GM19468 (cell line): ENCODE data around the gene PDSS2.

Experiments
- ATAC-seq: cut with Tn5 transposase; IDR thresholded peaks from one replicate; pipeline ENCODE4 v1.9.1; 2021; ENCODE audit warnings: mild to moderate bottlenecking, moderate library complexity, moderate number of reproducible peaks; ENCODE audit not compliant: unreplicated experiment; ENCODE audit errors: extremely low read depth

PDSS2 gene

DNA sequence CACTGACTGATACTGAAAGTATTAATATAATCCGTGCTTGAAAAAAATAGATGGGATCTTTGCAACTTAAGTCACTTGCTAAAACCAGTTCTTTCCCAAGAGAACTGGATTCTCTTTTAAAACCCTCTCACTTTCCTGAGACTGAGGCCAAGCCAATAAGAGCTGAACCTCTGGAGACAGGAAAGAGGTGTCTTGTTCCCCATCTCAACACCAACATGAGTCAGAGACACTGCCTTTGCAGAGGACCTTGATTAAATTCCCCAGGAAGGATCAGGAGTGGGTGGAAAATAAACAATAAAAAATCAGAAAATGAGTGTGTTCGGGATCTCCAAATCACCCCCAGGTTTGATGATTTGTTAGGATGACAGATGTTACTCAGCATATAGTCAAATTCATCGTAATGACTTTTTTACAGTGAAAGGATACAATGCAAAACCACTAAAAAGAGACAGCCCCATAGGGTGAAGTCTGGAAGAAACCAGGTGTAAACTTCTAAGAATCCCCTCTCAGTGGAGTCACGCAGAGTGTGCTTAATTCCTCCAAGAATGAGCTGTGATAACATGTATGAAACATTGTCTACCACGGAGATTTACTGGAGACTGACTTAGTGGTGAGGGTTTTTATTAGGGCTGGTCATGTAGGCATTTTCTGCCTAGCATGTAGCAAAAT is 221.2 kb downstream of the PDSS2 start:
- ATAC-seq = no peak

DNA sequence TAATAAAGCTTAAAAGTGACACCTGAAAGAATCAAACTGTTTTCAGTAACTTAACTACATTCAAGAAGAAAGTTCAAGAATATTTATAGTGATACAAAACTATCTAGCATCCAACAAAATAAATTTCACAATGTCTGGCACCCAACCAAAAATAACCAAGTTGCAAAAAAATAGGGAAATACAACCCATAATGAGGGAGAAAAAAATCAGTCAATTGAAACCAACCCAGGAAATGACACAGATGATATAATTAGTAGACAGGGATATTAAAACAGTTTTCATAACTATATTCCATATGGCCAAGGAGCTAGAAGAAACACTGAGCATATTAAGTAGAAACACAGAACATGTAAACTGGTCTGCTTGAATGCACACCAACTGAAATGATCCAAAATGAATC is 223.9 kb downstream of the PDSS2 start:
- no peak for ATAC-seq

- ATAC-seq = no peak
Observed at GRCh38 chr6:107235007-107235406, 224.4 kb downstream of the PDSS2 start.

DNA sequence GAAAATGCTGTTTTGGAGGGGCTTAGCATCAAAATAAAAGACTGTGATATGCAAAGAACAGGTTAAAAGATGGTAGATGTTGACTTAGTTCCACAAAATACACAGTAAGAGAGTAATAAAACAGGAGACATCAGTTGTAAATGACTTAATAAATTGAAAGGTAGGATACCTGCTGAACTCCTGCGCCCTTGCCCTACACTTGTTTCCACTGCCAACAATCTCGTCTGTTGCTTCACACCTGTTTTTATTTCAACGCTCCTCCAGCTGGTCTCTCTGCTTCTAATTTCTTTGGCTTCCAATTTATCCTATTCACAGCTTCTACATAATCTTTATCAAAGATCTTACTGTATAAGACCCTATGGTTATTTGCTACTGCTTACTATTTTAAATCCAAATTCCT is 228.1 kb downstream of the PDSS2 start:
- ATAC-seq = no peak

GRCh38 chr6:107230448-107230847 is 228.9 kb downstream of the PDSS2 start:
- ATAC-seq = no peak

DNA sequence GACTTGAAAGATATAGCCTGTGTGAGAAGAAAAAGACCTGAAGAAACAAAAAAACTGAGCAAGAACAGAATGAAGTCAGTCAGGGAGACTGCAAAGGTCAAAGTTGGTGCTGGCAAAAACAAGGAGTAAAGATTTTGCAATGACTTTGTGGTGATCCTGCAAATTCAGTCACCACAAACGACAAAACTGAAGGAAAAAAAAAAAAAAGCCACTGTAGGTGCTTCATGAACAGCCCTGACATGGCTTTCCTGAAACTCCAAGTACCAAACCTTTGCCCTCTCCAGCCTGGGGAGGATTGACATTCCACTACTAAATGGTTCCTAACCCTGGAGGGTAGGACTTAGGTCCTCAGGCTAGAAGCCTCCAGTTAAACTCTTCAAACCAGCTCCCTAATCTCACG is 229.3 kb downstream of the PDSS2 start:
- no peak for ATAC-seq

DNA sequence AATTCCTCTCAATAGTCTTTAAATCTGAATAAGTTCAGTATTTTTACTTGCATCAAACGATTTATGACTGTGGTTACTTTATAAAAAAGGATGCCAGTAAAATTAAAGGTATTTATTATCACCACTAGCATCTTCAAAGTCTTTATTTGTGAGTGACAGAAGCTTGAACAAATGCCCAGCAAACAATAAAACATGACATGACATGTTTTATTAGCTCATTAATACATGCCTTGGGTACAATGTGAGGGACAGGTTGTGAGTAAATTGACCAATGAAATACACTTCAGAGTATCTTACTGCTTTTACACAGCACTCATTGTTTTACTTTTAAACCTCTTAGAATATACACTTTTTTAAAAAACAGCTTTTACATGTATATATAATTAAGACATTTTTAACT is 230.6 kb downstream of the PDSS2 start:
- ATAC-seq = no peak

- ATAC-seq = no peak
Observed at GRCh38 chr6:107221519-107221918, 237.8 kb downstream of the PDSS2 start.

- ATAC-seq = no peak
Observed at GRCh38 chr6:107219851-107220250, 239.5 kb downstream of the PDSS2 start.

DNA sequence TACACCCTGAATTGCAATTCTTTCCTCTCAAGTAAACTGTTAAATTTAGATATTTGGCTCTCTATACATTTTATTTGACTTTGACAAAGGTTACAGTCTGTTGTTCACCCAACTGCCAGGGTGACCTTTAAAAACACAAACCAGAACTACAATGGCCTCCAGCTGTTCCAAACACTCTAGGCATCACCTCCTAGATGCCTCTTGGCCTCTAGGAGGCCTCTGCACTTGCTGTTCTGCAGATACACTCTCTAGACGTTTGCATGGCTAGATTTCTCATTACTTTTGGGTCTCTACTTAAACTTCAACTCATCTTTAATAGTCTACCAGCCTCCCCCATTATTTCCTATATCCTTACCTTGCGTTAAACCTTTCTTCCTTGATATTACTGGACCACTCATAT is 241.2 kb downstream of the PDSS2 start:
- no peak for ATAC-seq

- ATAC-seq = no peak
Observed at GRCh38 chr6:107217248-107217647, 242.1 kb downstream of the PDSS2 start.

DNA sequence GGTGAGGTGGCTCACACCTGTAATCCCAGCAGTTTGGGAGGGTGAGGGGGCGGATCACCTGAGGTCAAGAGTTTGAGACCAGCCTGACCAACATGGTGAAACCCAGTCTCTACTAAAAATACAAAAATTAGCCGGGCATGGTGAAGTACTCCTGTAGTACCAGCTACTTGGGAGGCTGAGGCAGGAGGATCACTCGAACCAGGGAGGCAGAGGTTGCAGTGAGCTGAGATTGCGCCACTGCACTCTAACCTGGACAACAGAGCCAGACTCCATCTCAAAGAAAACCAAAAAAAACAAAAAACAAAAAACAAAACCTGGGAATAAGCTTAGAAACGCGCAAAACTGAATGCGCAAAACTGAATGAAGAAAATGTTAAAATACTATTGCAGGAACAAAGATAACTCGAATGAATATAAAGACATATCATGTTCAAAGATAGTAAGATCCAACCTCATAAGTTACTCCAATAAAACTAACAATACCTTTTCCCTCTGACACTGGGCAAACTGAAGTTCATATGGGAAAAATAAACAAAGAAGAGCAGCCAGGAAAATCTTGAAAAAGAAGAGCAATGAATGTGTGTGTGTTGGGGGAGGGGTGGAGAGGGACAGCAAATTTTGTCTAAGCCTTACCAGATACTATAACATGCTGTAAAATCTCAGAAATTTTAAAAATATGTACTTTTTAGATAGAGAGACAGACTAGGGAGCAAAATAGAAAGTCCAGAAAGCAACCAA is 243.0 kb downstream of the PDSS2 start:
- ATAC-seq = no peak

- no peak for ATAC-seq
Observed at GRCh38 chr6:107215334-107215733, 244.0 kb downstream of the PDSS2 start.

DNA sequence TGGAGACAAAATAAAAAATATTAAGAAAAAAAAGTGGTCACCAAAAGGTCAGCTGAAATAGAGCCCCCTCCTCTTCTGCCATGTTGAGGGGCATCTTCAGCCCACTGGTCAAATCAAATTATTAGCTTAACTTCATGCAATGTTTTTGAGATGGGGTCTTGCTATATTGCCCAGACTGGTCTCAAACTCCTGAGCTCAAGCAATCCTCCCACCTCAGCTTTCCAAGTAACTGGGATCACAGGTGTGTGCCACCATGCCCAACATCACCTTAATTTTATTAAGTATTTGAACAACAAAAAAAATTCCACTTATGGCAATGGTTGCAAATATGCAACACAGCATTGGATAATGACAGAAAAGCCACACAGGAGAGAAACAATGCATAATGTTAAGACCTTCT is 244.7 kb downstream of the PDSS2 start:
- ATAC-seq = no peak

DNA sequence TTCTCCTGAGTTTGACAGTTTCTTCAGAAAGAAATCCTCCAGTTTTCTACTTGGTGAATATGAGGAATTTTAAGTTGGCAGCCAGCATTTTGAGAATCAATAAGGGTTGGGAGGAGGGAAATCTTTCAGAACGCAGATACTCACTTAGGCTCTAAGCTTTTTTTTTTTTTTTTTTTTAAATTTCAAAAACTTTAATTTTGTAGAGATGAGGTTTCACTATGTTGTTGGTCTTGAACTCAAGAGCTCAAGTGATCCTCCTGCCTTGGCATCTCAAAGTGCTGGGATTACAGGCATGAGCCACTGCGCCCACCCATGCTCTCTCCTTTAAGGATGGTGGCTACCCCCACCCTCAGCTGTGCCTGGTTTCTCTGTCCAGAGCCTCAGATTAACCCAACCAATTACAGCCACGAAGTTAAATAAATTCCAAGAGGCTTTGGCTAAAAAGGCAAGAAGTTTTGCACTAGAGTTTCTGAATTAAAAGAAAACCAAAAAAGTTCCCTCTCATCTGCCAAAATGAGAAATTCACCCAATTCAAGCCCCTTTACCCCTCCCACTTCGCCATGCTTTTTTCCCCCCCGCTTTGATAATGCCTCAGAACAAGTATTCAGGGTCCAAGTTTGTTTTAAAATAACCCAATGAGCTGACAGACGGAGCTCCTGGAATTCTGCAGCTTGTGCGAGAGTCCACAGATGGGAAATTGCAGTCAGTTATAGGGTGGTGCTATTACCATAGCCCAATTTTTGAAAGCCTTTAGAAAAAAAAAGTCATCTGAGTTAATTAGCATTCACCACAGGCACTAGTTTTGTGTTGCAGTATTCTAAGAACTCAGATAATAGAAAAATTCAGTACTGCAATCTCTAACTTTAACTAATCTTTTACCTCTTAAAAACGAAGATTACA is 249.7 kb downstream of the PDSS2 start:
- no peak for ATAC-seq

DNA sequence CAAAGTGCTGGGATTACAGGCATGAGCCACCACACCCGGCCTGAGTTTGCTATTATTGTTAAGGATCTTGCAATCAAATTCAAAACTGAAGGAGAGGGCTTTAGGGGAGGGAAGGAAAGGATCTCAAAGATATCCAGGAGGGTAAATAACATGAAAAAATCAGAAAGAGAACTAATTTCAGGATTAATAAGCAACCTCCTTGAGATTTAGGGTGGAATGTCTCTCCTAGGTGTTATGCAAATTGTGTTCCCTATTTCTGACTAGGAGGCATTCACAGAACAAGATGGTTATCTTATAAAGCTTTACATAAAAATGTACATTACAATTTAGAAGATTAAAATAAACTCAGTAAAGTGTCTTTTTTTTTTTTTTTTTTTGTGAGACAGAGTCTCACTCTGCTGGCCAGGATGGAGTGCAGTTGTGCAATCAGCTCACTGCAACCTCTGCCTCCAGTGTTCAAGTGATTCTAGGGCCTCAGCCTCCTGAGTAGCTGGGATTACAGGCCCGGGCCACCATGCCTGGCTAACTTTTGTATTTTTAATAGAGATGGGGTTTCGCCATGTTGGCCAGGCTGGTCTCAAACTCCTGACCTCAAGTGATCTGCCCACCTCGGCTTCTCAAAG is 252.0 kb downstream of the PDSS2 start:
- no peak for ATAC-seq

GRCh38 chr6:107205058-107205998 is 254.0 kb downstream of the PDSS2 start:
- ATAC-seq = no peak

- no peak for ATAC-seq
Observed at GRCh38 chr6:107202876-107203468, 256.4 kb downstream of the PDSS2 start.
